GM10266 (cell line): ENCODE data around the gene ARHGAP36.

Experiments
- DNase-seq: peaks from one replicate; pipeline ENCODE4 v3.0.0; 2012; ENCODE audit errors: extremely low spot score
- CTCF ChIP-seq: IDR thresholded peaks from 2 replicates; pipeline ENCODE4 v1.5.1; 2012; ENCODE audit warnings: mild to moderate bottlenecking, low read depth; ENCODE audit not compliant: control insufficient read depth, insufficient read depth; ENCODE audit errors: missing control alignments

ARHGAP36 gene

GRCh38 chrX:131060147-131060546 is 2.0 kb downstream of the ARHGAP36 start:
- no peak for TF ChIP-seq CTCF
- no peak for DNase-seq

DNA sequence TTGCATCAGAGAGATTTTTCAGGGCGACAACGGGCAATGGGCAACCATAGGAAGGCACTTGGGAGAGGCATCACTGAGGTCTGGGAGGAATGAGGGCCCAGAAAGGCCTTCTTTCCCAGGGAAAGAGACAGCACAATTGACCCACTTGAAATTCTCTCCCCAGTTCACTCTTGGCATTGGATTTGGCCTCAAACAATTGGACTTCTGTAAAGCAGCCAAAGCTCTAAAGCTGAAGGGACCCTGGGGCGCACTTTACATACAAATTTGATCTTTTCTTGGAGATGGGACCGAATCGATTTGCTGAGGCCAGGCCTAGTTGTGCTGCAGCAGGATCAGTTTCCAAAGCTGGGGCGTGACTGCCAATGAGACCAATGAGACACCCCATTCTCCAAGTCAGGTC is 3.2 kb downstream of the ARHGAP36 start:
- TF ChIP-seq CTCF: no peak

GRCh38 chrX:131063613-131064012 is 5.5 kb downstream of the ARHGAP36 start:
- TF ChIP-seq CTCF: no peak
- DNase-seq: no peak

More for the DNA sequence above, 3.2 kb downstream of the ARHGAP36 start:
- no peak for DNase-seq

- no peak for DNase-seq
Measured at GRCh38 chrX:131066237-131066636, 8.1 kb downstream of the ARHGAP36 start.

GRCh38 chrX:131067216-131067615 is 9.1 kb downstream of the ARHGAP36 start:
- no peak for TF ChIP-seq CTCF

More at GRCh38 chrX:131066237-131066636, 8.1 kb downstream of the ARHGAP36 start:
- no peak for TF ChIP-seq CTCF

DNA sequence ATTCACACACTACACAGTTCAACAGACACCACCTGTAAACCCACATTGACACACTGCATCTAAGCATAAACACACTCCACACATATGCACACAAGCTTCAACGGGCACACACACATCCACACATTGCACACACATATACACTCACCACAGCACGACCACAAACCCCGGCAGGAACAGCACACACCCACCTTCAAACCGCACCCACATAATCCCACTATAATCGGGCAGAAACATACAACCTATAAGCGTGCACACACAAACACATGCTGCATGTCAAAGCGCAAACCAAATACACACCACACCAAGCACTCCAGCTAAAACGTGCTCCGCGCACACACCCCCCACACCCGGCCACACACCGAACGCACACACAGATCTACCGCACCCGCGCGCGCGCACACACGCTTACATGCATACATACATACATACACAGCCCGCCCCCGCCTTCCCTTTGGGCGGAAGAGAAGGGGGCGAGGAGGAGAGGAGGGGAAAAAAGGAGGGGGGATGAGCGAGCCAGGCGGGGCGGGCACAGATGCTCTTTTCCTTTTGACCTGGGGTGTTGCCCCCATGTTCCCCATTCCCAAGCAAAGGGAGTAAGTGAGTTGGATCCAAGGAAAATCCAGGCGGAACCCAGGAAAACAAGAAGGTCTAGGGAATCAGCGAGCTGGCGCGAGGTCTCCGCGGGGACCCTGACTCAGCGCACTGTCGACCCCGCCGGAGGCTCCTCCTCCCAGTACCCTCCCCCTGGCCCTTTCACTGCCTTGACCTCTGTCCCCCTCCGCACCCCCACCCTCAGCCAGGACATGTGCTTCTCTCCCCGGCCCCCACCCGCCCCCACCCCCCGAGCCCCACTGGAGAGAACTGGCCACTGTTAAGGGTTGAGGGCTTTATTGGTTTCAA is 9.9 kb downstream of the ARHGAP36 start:
- no peak for DNase-seq
- TF ChIP-seq CTCF: no peak

More at GRCh38 chrX:131067216-131067615, 9.1 kb downstream of the ARHGAP36 start:
- DNase-seq: no peak
